HL-60 (cell line): ENCODE data around the gene FRZB.

ENCODE experiments used
- DNase-seq, 2 experiments: peaks; one replicate each; pipeline ENCODE4 v3.0.0-alpha.2; 2010 to 2020; ENCODE audit warnings: low read depth in 1 of 2, low spot score in 1 of 2
- H3K27ac ChIP-seq: fragments of 250-450 bp; sonication (Bioruptor Pico); replicated peaks from 2 replicates; pipeline ENCODE4 v1.5.1; 2020; ENCODE audit warnings: mild to moderate bottlenecking, moderate library complexity
- H3K27me3 ChIP-seq: fragments of 250-450 bp; sonication (Bioruptor Pico); 2 replicates; pipeline ENCODE4 v1.5.1; 2021; ENCODE audit warnings: mild to moderate bottlenecking, moderate library complexity; ENCODE audit not compliant: insufficient read depth, poor library complexity, severe bottlenecking
- H3K4me3 ChIP-seq: replicated peaks from 2 replicates; pipeline ENCODE4 v1.5.1; 2011; ENCODE audit warnings: mild to moderate bottlenecking, control low read depth, low read length; ENCODE audit not compliant: insufficient read depth
- CTCF ChIP-seq: IDR thresholded peaks from one replicate; pipeline ENCODE4 v1.5.1; 2011; ENCODE audit warnings: low read length, control low read depth, inconsistent platforms; ENCODE audit not compliant: insufficient read depth
- GABPA ChIP-seq: IDR thresholded peaks from 2 replicates; pipeline ENCODE4 v1.6.1; 2012; ENCODE audit warnings: low read depth
- POLR2AphosphoS5 ChIP-seq: IDR thresholded peaks from 2 replicates; pipeline ENCODE4 v1.6.1; 2012; ENCODE audit warnings: low read depth
- REST ChIP-seq: IDR thresholded peaks from 2 replicates; pipeline ENCODE4 v1.6.1; 2012; ENCODE audit warnings: low read depth; ENCODE audit not compliant: insufficient replicate concordance
- SPI1 ChIP-seq: IDR thresholded peaks from 2 replicates; pipeline ENCODE4 v1.6.1; 2012; ENCODE audit warnings: low read depth, mild to moderate bottlenecking, borderline replicate concordance

FRZB gene

GRCh38 chr2:182833084-182833854 lies 33.2 kb downstream of the FRZB start:
- TF ChIP-seq SPI1: no peak
- TF ChIP-seq CTCF: no peak
- TF ChIP-seq GABPA: no peak
- Histone ChIP-seq H3K27me3 (peaks cover 3% of the 10 kb centered on the region), H3K27ac (no peak overlapping the region), H3K4me3 (no peak overlapping the region)
- no peak for DNase-seq

GRCh38 chr2:182831921-182832320 lies 34.5 kb downstream of the FRZB start:
- Histone ChIP-seq H3K27me3 (no peaks in the 10 kb centered on the region), H3K4me3 (no peak overlapping the region), H3K27ac (no peak overlapping the region)
- TF ChIP-seq SPI1: no peak
- TF ChIP-seq POLR2AphosphoS5: no peak
- TF ChIP-seq CTCF: no peak
- no peak for TF ChIP-seq GABPA
- no peak for TF ChIP-seq REST
- DNase-seq: no peak

- Histone ChIP-seq H3K27me3 (no peaks in the 10 kb centered on the region), H3K4me3 (no peak overlapping the region), H3K27ac (no peak overlapping the region)
- DNase-seq: no peak
- no peak for TF ChIP-seq REST
- TF ChIP-seq GABPA: no peak
- no peak for TF ChIP-seq POLR2AphosphoS5
These were observed 35.3 kb downstream of the FRZB start for GRCh38 chr2:182831101-182831500.

- TF ChIP-seq SPI1: no peak
- TF ChIP-seq CTCF: no peak
- TF ChIP-seq POLR2AphosphoS5: no peak
- TF ChIP-seq REST: no peak
- no peak for TF ChIP-seq GABPA
- DNase-seq: no peak
- H3K27ac ChIP-seq: no peak overlapping the region
- H3K27me3 ChIP-seq: no peaks in the 10 kb centered on the region
- H3K4me3 ChIP-seq: no peak overlapping the region
These were observed 39.1 kb downstream of the FRZB start for GRCh38 chr2:182827182-182827879.
